Stimulated activated CD4-positive, alpha-beta T cell treated with anti-CD3 and anti-CD28 coated beads, Interleukin-4, amount 100 ng/mL, for 4 hours (primary cell): ENCODE results near the gene KPNA3.
"Not testable (repeated sequence)": the region's sequence is repeated elsewhere in the genome, so short reads cannot be mapped to it uniquely, and the experiment has no call there.

ENCODE experiments used
- DNase-seq, 2 experiments: peaks; one replicate each; pipeline ENCODE4 v3.0.0-alpha.2; 2020

The KPNA3 gene, protein sequence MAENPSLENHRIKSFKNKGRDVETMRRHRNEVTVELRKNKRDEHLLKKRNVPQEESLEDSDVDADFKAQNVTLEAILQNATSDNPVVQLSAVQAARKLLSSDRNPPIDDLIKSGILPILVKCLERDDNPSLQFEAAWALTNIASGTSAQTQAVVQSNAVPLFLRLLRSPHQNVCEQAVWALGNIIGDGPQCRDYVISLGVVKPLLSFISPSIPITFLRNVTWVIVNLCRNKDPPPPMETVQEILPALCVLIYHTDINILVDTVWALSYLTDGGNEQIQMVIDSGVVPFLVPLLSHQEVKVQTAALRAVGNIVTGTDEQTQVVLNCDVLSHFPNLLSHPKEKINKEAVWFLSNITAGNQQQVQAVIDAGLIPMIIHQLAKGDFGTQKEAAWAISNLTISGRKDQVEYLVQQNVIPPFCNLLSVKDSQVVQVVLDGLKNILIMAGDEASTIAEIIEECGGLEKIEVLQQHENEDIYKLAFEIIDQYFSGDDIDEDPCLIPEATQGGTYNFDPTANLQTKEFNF

DNA sequence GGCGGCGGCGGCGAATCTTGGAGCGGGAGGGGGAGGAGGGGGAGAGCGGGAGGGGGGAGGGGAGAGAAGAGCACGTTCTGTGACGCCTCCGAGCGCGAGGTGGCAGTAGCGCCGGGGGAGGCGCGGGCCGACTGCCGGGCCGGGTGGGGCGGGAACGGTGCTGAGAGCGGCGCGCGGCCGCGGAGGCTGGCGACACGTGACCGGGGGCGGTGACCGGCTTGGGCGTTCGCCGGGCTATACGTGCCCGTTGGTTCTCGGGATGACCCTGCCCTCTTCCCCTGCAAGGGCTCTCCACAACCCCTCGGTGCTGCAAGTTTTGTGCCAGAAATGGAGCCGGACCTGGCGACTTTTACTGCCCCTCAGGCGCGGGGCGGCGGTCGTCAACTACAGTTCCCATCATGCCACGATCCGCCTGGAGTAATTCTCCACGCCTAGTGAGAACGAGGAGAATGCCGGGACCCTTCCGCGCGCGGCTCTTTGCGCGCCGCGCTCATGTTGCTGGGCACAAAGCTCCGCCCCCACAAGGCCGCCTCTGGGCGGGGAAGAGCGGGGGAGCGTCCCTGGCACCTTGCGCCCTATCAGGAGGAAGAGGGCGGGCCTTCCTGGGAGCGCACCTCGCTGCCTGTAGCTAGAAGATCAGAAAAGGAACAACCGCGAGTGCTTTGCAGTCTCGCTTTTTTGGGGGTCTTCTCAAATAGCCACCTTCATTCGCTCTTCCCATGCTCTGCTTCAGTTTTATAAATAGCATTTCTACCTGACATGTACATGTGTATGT is at the start of gene KPNA3:
TSS of gene KPNA3 (minus strand) at position 133 of the 775 bp plus-strand sequence. CDS start 176 bp downstream, outside the sequence.
- DNase-seq, result peak; percentile 94 to 96

DNA sequence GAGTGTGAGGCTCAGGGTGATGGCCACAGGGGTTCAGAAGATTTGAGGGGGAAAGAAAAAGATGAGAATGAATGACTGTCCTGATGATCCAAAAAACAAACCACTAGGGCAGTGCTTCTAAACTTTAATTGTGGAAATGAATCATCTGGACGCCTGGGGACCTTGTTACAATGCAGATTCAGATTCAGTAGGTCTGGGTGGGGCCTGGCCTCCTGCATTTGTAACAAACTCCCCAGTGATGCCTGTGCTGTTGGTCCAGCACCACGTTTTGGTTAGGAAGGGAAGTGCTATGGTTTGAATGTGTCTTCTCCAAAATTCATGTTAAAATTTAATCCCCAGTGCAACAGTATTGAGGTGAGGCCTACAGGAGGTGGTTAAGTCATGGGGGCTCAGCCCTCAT is 49.5 kb upstream of the KPNA3 start:
- DNase-seq, result no peak

DNA sequence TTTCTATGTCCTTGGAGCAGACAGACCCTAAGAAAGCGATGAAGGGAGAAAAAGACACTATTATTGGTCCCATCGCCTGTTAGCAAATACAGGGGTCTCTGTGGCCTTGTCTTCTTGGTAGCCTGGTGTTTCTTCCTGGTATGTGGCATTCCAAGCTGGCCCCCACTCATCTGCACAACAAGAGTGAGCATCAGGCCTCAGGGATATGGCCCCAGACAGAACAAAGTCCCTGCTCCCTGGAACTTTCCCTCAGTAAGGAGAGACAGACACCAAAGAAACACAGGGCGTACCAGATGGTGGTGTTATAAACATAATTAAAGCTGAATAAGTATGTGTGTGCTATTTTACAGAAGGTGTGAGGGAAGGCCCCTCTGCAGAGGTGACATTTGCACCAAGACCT is 48.2 kb upstream of the KPNA3 start:
- no peak for DNase-seq

DNA sequence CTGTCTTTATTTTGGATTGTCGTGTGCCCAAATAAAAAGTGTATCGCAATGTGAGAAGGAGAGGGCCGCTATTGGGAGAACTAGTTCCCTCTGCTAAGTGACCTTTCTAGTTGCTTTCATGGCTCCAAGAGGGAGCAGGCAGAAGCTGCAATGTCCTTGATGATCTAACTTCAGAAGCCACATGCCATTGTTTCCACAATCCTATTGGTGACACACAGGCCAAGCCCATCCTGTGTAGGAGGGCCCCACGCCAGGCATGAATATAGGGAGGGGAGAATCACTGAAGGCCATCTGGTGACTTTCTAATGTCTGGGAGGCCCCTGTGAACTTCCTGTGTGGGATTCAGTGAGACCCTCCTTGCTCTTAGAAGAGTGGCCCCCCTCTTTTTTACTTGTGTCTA is 47.8 kb upstream of the KPNA3 start:
- no peak for DNase-seq

DNA sequence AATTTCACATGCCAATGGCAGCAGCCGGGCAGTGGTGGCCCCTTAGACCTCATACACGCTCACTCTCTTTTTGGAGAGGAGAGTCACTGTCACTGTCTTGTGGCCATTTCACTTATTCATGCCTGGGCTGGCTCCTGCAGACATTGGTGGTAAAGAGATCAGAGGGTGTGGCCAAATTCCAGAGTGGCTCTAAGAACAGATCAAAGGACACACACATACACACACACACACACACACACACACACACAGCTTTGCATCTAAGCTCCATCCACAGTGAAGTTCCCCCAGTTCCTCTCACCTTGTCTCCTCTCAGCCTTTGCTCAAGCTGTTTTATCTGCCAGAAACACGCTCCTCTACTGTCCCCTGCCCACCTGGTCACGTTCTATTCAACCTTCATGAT is 46.5 kb upstream of the KPNA3 start:
- no peak for DNase-seq

DNA sequence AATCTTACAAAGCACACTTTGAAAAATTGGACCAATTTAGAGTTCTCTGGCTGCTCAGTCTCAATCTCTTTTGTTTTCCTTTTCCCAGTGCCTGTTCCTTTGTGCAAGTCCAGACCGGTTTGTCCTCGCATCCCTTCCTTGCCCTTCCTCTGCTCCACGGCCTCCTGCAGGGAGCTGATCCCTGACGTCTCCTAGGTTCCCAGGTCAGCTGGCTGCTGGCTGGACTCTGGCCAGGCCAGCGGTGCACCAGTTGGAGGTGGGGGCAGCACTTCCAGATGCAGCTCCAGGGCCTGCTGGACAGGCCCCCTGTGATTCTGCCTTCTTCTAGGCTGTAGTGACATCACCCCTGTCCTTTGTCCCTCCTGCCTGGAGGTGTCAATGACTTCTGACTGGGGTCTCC is 44.0 kb upstream of the KPNA3 start:
- DNase-seq, result no peak

DNA sequence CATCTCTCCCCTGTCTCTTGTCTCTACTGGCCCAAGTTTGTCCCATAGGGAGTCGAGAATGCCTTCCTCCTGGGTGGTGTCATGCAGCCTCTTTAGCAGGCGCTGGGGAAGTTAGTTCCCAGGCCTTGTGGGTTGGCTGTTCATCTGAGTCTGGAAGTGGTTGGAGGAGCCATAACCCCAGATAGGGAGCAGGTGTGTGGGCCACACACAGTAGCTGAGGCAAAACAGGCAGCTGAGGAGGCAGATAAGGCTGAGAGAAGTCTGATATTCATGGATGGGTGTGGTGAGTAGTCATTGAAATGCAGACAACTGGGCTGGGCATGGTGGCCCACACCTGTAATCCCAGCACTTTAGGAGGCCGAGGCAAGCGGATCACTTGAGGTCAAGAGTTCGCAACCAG is 40.9 kb upstream of the KPNA3 start:
- DNase-seq, result no peak

DNA sequence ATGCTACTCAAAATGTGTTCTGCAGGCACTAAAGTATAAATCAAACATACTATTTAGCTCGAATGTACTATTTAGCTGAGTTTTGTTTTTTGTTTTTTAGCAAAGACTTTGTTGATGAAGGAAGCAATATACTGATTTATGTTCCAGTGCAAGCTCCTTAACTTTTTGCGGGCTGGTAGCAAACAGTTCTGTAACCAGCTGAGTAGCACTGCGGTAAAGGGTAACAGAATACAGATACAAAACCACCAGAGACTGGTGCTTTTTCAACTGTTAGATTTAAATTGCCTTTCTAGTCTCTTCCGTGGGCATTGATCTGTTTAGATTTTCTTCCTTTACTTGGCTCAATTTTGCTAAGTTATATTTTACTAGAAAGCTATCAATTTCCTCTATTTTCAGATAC is 39.0 kb upstream of the KPNA3 start:
- DNase-seq, result no peak

DNA sequence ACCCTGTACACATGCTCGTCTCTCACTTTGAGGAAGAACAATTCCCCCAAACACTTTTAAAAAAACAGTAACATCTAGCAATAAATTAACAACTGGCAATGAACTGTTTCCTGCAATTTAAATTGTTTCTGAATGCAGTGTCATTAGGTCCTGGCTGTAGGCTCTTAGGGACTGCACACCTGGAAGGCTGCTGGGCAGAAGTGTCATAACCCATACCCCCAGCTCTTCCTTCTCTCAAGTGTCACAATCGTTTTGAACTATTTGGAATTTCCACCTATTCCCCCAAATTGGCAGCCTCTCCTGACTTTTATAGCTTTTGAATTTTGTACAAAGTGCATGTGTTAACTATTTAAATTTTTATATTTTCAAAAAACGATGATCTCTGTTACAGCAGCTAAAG is 38.2 kb upstream of the KPNA3 start:
- no peak for DNase-seq

DNA sequence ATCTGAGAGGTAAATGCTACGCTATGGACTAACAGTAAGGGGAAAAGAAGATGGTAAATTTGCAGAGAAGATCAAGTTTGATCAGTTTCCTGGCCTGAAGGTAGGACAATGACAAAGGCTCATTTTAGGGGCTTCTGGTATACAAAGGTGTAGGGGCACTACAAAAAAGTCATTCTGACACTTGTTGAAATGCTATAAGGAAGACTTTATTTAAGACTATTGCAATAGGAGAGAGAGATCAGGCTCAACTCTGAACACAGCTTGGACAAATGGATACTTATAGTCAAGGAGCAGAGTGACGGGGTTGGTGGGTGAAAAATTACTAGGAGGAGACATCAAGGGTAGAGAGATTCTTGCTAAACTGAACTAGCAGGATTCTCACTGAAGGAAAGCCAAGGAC is 37.2 kb upstream of the KPNA3 start:
- DNase-seq, result no peak

DNA sequence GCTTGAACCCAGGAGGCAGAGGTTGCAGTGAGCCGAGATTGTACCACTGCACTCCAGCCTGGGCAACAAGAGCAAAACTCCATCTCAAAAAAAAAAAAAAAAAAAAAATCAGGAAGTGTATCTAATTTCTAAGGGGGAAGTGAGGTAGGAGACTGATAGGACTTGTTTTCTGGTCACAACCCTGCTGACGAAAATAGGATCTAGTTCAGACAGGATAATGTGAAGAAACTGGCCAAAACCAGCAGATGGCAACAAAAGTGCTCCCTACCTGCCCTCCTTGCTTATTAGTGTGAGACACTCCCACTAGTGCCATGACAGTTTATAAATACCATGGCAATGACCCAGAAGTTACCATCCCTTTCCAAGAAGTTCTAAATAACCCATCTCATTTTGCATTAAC is 36.0 kb upstream of the KPNA3 start:
- no peak for DNase-seq

DNA sequence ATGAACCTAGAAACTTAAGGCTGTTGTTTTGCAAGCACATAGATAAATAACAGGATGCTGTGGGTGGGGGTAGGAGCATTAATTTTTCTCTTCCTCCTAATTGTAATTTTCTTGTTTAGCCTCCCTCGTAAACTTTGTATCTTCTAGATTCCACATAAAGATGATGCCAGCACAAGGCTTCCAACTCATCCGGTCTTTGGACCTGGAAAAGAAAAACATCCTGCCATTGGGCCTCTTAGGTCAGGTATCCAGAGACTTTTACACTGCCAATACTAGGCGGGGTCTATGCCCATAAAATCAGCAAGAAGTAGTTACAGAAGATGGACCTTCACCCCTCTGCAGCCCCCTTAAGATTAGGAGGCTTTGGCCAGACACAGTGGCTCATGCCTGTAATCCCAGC is 35.4 kb upstream of the KPNA3 start:
- DNase-seq, result no peak

DNA sequence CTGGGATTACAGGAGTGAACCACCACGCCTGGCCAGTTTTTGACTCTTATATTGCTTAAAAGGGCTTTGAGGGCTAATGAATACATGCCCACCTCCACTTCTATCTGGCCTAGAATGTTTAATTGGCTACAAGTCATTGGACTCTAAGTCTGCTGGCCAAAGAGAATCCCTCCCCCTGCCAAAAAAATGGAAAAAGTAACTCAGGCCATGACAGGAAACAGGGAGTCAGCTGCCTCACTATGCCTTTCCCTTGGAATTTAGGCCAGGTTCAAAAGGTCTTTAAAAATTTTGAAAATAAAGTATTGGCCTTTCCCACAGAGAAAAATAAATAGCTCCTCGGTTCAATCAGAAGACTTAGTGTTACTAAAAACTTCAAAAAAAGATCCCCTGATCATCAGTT is 34.9 kb upstream of the KPNA3 start:
- no peak for DNase-seq

DNA sequence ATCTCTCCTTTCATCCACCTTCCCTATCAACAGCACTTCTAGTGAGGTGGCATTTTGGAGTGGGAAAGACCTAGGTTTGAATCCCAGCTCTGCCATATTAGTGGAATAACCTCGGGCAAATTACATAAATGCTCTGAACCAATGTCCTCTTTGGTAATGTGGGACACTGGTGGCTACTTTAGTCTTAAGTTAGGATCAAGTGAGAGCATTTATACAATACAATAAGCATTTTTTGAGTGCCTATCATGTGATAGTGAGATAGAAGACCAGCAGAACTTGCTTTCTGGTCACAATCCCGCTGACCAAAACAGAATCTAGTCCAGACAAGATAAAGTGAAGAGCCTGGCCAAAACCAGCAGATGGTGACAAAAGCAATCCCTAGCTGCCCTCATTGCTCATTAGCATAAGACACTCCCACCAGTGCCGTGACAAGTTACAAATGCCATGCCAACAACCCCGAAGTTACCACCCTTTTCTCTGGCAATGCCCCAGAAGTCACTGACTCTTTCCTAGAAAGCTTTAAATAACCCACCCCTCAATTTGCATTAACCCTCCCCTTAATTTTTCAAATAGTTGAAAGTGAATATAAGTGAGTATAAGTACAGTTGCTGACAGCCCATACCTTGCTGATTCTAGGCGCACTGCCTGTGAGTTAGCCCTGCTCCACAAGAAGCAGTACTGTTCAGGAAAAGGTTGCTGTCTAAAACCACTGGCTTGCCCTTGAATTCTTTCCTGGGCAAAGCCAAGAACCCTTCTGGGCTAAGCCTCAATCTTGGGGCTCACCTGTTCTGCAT is 28.9 kb upstream of the KPNA3 start:
- no peak for DNase-seq

DNA sequence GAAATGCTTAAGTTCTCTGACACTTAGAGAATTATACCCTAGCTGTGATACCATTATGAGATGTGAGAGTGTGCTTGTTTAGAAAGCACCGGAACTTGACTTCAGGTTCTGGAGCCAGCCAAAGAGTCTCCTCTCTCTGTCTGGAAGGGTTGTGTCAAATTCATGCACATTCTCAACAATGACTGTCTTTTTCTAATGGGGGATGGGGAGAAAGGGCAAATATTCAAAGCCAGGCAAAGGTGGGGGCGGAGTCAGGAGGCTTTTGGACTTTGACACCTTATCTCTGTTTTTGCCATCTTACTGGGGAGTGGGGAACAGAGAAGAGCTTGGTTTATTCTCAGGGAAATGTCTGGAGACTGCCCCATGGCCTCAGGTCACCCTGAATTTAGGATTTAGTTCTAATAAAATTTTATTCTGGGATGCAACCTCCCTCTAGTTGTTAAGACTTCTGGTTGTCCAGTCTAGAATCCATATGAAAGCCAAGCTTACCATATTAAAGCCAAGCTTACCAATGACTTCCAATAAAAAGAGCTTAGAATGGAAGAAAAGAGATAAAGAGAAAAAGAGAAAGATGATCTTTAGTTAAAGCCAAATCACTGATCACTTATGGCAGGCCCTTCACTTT is 28.2 kb upstream of the KPNA3 start:
- DNase-seq, result no peak

DNA sequence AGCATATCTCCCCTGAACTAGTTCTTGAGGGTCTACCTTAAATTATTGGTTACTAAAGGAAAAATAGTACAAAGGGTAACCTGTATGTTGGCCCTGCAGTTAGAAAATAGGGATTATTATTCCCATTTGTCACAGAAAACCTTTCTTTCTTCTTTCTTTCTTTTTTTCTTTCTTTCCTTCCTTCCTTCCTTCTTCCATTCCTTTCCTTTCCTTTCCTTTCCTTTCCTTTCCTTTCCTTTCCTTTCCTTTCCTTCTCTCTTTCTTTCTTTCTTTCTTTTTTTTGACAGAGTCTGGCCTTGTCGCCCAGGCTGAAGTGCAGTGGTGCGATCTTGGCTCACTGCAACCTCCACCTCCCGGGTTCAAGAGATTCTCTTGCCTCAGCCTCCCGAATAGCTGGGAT is 23.6 kb upstream of the KPNA3 start:
- DNase-seq, result not testable (repeated sequence)

DNA sequence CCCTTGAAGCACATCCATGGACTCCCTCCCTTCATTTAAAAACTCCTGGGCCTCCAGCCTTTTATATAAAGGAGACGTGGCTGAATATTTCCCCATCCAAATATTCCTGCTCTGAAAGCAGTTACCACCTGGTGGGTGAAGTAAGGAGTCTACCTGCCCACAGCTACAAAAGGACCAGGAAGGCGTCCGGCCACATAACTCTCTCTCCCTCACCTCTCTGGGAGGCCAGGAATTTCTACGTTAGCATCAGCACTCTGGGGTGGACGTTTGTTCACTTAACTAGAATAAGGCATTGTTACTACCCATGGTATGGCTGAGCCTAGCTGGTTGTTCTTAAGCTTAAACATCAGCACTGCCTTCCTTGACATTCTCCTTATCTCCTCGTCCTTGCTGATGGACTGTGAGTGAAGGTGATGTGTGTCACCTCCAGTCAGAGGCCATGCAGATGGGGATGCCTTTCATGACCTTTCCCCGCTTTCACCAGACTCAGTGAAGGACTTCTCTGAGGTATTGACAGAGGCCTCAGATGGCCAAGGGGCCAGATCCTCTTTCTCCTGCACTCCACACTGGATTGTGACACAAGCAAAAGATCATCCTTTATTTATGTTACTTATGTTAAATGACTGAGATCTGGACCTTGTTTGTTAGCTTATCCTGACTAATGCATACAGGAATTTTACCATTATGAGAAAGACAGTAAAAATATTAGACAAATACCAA is 22.2 kb upstream of the KPNA3 start:
- DNase-seq, result no peak

DNA sequence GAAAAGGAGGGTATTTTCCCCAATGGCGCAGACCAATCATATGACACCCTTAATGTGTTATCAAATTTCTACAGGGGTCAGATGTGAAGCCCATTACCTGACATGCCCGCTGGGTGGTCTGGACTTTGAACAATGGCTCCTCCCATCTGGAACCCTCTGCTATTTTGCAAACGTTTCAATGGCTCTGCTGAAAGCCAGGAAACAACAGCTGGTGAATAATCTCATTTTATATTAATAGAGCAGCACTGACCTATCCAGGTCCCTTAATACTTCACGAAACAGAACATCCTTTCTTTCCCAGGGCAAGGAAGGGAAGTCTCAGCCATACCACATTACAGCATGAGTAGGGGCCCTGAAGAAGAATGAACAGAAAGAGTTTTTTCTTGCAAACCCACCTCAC is 20.3 kb upstream of the KPNA3 start:
- DNase-seq, result no peak

DNA sequence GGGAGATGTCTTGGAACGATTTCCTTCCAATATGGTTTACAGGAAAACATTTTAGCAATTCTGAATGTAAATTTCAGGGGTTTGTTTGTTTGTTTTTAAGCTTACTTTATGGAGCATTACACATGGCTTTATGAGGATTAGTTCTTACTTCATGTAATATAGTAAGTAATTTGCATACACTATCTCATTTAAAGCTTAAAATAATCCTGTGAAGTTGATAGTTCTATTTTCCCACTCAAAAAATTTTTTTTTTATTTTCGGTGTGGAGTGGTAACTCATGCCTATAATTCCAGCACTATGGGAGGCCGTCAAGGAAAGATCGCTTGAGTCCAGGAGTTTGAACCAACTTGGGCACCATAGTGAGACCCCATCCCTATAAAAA is 19.0 kb upstream of the KPNA3 start:
- no peak for DNase-seq

DNA sequence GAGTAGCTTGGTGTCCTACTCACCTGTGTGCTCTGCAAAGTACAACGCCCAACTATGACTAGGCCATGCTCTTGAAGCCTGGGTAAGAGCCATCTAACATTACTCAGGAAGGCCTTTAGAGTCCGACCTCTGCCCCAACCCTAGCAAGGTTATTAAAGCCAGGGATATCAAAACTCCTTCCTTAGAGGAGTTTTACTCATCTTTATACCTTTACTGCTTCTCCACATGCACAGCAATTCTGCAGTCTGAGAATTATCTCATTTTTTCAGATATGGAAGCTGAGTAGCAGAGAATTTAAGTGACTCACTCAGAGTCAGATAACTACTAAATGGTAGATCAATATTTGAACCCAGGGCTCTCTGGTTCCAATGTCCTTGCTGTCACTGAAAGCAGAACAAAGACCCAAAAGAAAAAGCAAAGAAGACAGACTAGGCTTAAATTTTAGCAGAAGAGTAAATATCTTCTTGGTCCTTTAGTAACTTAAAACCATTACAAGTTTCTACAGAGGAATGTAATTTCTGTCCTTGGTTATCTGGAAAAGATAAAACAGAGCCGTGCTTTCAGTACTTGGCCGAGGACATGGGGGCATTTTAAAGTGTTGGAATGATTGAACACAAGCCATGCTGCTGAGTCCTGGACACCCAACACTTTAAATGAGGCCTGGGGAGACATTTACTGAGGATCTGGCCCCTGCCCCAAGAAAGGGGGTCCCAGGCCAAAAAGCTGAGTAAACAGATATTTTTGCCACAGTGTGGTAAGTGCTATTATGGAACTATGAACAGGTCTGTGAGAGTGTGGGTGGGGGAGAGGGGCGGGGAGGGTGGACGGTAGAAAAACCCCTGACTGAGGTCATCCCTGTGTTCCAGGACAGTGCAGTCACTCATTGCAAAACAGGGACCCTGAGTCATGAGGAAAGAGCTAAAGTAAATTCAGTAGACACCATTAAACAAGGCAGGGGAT is 18.4 kb upstream of the KPNA3 start:
- no peak for DNase-seq

DNA sequence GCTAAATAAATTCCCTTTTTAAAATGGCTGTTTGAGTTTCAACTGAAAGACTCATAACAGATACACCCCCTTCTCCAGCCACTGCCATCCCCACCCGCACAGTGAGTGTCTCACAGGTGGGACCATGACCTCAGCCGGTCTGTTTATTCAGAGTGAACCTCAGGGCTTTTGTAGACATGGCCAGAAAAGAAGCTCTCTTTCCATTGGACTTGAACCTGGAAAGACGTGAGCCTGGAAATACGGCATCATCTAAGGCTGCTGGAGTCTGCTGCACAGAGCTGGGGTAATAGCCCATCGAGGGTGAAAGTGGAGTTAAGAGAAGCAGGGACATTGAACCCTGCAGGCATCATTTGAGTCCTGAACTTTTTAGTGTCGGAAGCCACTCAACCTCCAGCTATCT is 15.2 kb upstream of the KPNA3 start:
- no peak for DNase-seq
